Epithelial cell of esophagus (primary cell): ENCODE measurements around the gene IRF2BP2.
A peak's percentile ranks its signal among the peaks of the same experiment; 100 is the strongest.
"Not testable (repeated sequence)": the region's sequence is repeated elsewhere in the genome, so short reads cannot be mapped to it uniquely, and the experiment has no call there.

ENCODE experiments used
- DNase-seq: peaks from one replicate; pipeline ENCODE4 v3.0.0; 2010; ENCODE audit warnings: low read depth
- H3K4me3 ChIP-seq: 2 replicates; pipeline ENCODE4 v1.5.1; 2011; ENCODE audit warnings: mild to moderate bottlenecking, low read length, control low read depth
- TF ChIP-seq, protein P1 (sequence below): IDR thresholded peaks from 2 replicates; pipeline ENCODE4 v1.5.1; 2011; ENCODE audit warnings: low read depth, mild to moderate bottlenecking, low read length, control low read depth, inconsistent platforms; ENCODE audit not compliant: insufficient read depth; ENCODE audit errors: missing control alignments

IRF2BP2 gene

DNA sequence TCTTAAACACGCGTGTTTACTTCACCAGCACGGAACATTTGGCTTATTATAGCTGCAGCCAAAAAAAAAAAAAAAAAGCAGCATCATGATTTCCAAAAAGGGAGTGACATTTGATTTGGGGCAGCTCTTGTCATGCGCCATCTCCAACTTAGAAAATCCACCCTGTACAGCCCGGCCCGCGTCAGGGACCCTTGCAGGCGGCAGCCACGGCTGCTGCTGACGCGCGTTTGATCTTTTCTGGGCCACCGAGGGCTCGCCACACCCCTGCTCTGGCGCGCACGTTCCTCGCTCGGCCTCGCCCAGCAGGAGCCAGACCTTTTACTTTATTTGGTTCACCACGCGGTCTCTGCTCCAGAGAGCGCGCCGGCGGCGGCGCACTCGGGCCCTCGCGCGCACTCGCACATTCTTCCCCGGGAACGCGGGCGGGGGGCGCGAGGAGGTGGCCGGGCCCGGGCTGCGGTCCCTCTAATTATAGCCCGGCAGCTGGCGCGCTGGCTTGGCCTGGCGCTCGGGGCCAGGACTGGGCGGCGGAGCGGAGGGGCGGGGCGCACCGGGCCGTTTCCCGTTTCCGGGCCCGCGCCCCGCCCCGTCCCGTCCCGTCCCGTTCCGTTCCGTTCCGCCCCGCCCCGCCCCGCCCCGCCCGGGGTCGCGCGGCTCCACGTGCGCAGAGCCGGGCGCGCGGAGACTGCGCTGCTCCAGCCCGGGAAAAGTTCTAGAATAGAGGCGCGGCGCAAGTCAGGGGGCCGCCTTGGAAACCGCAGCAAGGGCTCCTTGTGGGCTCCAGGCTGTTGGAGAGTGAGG lies 10.2 kb downstream of the IRF2BP2 start:
- TF ChIP-seq, protein P1, sequence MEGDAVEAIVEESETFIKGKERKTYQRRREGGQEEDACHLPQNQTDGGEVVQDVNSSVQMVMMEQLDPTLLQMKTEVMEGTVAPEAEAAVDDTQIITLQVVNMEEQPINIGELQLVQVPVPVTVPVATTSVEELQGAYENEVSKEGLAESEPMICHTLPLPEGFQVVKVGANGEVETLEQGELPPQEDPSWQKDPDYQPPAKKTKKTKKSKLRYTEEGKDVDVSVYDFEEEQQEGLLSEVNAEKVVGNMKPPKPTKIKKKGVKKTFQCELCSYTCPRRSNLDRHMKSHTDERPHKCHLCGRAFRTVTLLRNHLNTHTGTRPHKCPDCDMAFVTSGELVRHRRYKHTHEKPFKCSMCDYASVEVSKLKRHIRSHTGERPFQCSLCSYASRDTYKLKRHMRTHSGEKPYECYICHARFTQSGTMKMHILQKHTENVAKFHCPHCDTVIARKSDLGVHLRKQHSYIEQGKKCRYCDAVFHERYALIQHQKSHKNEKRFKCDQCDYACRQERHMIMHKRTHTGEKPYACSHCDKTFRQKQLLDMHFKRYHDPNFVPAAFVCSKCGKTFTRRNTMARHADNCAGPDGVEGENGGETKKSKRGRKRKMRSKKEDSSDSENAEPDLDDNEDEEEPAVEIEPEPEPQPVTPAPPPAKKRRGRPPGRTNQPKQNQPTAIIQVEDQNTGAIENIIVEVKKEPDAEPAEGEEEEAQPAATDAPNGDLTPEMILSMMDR = no peak
- peak overlapping the region; percentile 53 for H3K4me3 ChIP-seq
- DNase-seq = peak; percentile 79

DNA sequence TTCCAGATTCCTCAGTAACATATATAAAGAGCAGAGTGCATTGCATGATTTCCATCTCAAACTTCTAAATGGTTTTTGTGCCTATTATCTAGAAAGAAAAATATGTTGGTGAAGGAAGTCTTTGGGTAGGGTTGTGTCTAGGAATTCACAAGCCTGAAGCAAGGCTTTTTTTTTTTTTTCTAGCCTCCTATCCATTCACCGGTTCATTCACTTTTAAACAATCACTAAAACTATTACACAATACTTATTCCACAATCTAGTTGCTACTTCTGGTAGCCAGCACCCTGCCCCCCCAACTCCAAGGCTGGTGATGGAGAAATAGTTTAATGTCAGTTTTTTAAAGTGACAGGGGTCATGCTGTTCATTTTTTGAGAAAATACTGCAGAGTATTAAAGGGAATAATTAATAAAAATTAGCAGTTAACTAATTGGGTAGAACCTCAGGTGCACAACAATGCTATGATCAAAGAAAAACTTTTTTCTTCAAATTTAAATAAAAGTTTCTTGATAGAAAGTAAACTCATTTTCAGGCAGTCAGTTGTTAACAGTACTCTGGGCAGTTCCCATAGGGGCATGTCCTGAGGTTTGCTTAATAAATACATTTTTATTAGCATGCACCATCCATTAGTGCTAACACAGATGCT lies 10.9 kb downstream of the IRF2BP2 start:
- TF ChIP-seq, protein P1 = no peak
- peak overlapping the region; percentile 53 for H3K4me3 ChIP-seq
- peak; percentile 71 for DNase-seq

DNA sequence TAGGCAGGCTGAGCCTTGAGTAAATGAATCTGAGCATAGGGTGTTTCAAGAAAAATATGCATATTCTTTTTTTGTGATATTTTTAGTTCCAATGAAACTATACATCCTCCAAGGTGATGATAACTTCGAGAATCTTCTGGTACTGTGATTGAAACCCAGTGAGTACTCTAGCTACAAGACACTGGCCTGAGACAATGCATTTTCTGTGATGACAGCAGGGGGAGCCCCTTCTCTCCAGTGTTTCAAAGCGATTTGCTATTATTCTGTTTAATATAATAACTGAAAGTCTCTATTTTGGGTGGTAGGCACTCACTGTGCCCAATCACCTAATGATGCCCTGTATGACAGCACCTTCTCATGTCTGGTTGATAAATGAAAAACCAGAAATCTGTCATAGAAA lies 12.1 kb downstream of the IRF2BP2 start:
- TF ChIP-seq, protein P1 = peak; percentile 63
- H3K4me3 ChIP-seq = no peak overlapping the region
- DNase-seq = peak; percentile 68

DNA sequence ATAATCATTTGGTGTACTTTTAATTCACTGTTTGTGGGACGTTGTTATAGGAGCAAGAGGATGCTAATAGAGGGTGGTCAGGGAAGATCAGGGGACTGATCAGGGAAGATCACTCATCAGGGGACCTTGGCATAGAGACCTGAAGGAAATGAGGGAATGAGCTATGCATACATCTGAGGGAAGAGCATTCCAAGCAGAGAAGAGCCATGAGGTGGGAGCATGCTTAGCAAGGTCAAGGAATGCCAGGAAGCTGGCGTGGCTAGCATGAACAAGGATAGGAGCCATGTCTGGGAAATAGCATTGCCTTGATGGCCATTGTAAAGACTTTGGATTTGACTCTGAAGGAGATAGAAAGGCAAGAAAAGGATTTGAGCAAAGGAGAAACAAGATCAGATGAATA lies 14.1 kb downstream of the IRF2BP2 start:
- TF ChIP-seq, protein P1 = no peak
- no peak overlapping the region for H3K4me3 ChIP-seq
- no peak for DNase-seq

DNA sequence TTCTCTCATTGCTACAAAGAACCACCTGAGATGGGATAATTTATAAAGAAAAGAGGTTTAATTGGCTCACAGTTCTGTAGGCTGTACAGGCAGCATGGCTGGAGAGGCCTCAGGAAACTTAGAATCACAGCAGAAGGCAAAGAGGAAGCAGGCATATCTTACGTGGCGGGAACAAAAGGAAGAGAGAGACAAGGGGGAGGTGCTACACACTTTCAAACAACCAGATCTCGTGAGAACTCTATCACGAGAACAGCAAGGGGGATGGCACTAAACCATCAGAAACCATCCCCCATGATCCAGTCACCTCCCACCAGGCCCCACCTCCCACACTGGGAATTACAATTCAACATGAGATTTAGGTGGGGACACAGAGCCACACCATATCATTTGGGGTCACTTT lies 15.4 kb downstream of the IRF2BP2 start:
- not testable (repeated sequence) for H3K4me3 ChIP-seq, DNase-seq

DNA sequence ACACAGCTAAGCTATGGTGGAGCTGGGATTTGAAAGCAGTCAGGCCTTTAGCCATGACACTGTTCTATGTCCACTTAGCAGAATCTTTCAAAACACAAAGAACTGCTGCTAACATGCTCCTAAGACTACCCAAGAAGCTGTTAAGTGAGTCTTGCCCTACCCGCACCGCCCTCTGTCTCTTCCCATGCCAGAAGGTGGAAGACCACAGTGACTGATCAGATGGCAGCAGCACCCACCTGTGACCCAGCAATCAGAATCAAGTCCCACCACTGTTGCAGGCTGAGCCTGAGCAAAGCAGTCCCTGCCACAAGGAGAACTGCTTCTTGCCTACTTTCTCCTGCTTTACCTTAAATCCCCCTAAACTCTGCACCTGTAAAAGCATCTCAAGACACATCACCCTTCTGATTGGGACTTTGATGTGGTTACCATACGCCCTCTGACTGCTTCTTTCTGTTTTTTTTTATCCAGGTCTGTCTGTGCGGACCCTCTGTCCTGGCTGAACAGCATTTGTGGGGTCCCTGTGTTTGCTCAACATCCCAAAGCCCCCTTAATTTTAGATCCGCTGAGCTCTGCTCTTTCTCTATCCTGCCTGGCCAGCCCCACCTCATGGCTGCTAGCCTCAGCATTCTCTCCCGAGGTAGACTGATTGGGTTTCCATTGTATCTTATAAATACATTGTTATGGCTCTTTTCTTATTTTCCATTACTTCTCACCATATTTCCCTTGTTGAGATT lies 16.0 kb downstream of the IRF2BP2 start:
- TF ChIP-seq, protein P1 = no peak
- no peak overlapping the region for H3K4me3 ChIP-seq

DNA sequence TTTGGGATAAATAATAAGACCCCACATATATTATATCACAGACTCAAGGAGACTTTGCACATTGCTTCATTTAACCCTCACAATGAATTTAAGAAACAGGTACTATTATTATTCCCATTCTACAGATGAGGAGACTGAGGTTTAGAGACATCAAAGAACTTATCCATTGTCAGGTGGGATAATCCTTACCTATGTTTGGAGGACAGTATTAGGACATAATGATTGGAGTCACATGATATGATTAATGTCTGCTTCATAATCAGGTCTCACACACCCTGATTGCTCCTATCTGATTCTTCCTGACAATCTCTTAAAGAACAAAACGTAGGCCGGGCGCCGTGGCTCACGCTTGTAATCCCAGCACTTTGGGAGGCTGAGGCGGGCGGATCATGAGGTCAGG lies 16.9 kb downstream of the IRF2BP2 start:
- DNase-seq = no peak
- TF ChIP-seq, protein P1 = no peak
- no peak overlapping the region for H3K4me3 ChIP-seq

More for the DNA sequence above, 16.0 kb downstream of the IRF2BP2 start:
- DNase-seq = no peak
